DOHH2 (cell line): Measurements from ENCODE around the gene TRAP1.

Source experiments
- H3F3A ChIP-seq: fragments of 200-600 bp; sonication (generic), shearing (Covaris generic); 2 replicates; pipeline ENCODE4 v1.6.0; 2016; ENCODE audit warnings: antibody characterized with exemption, mild to moderate bottlenecking; ENCODE audit not compliant: control insufficient read depth, insufficient read depth
- H3K27ac ChIP-seq: fragments of 200-600 bp; sonication (generic); 2 replicates; pipeline ENCODE4 v1.5.1; 2014; ENCODE audit warnings: low read depth, mild to moderate bottlenecking, low read length, moderate library complexity
- H3K27me3 ChIP-seq: fragments of 200-600 bp; sonication (generic); 2 replicates; pipeline ENCODE4 v1.6.1; 2014; ENCODE audit warnings: mild to moderate bottlenecking, low read length, mixed read lengths; ENCODE audit not compliant: control insufficient read depth
- H3K36me3 ChIP-seq: fragments of 200-600 bp; sonication (generic); 2 replicates; pipeline ENCODE4 v1.6.1; 2014; ENCODE audit warnings: mild to moderate bottlenecking, low read length, moderate library complexity, mixed read lengths; ENCODE audit not compliant: control insufficient read depth
- H3K4me1 ChIP-seq: fragments of 200-600 bp; sonication (generic); 2 replicates; pipeline ENCODE4 v1.6.1; 2014; ENCODE audit warnings: mild to moderate bottlenecking, low read length, mixed read lengths; ENCODE audit not compliant: control insufficient read depth
- H3K4me2 ChIP-seq: fragments of 200-600 bp; sonication (generic); 2 replicates; pipeline ENCODE4 v1.6.0; 2014; ENCODE audit warnings: mild to moderate bottlenecking, low read length, moderate library complexity
- H3K4me3 ChIP-seq: fragments of 200-600 bp; sonication (generic); 2 replicates; pipeline ENCODE4 v1.5.1; 2014; ENCODE audit warnings: mild to moderate bottlenecking, low read length, mixed read lengths
- H3K79me2 ChIP-seq: fragments of 200-600 bp; sonication (generic); 2 replicates; pipeline ENCODE4 v1.6.1; 2014; ENCODE audit warnings: mild to moderate bottlenecking, low read length, mixed read lengths; ENCODE audit not compliant: control insufficient read depth
- H3K9me2 ChIP-seq: fragments of 200-600 bp; sonication (generic); replicated peaks from 2 replicates; pipeline ENCODE4 v1.6.1; 2014; ENCODE audit warnings: mild to moderate bottlenecking, low read length, mixed read lengths; ENCODE audit not compliant: control insufficient read depth
- H3K9me3 ChIP-seq: fragments of 200-600 bp; sonication (generic); 2 replicates; pipeline ENCODE4 v1.6.1; 2014; ENCODE audit warnings: antibody characterized with exemption, low read length, mixed read lengths; ENCODE audit not compliant: control insufficient read depth, insufficient read depth
- H4K20me1 ChIP-seq: fragments of 200-600 bp; sonication (generic); 2 replicates; pipeline ENCODE4 v1.6.0; 2014; ENCODE audit warnings: low read depth, mild to moderate bottlenecking, antibody characterized with exemption, low read length, moderate library complexity; ENCODE audit not compliant: control insufficient read depth, insufficient read depth
- EZH2phosphoT487 ChIP-seq: fragments of 200-600 bp; sonication (generic); IDR thresholded peaks from 2 replicates; pipeline ENCODE4 v1.6.1; 2017; ENCODE audit warnings: borderline replicate concordance, mild to moderate bottlenecking, antibody characterized with exemption, low read length, moderate library complexity, mixed read lengths
- TF ChIP-seq, protein P1 (sequence below): fragments of 200-600 bp; sonication (generic); IDR thresholded peaks from one replicate; pipeline ENCODE4 v1.5.1; 2014; ENCODE audit warnings: antibody characterized with exemption, mild to moderate bottlenecking, low read depth, low read length; ENCODE audit not compliant: poor library complexity, severe bottlenecking

Gene TRAP1

DNA sequence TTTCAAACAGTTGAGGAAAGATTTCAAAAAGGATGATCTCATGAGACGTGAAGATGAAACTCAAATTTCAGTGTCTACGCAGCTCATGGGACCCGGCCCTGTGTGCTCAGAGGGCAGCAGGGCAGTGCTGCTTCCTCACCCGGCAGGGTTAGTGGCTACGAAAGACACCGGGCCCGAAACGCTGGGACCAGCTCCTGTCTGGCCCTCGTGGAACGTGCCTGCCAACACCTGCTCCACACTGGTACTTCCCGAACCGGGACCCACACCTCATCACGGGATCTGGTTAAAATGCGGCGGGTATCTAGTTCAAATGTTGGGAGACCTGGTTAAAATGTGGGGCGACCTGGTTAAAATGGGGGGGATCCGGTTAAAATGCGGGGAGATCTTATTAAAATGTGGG lies 44.1 kb downstream of the TRAP1 start:
- TF ChIP-seq EZH2phosphoT487, result no peak
- TF ChIP-seq, protein P1, sequence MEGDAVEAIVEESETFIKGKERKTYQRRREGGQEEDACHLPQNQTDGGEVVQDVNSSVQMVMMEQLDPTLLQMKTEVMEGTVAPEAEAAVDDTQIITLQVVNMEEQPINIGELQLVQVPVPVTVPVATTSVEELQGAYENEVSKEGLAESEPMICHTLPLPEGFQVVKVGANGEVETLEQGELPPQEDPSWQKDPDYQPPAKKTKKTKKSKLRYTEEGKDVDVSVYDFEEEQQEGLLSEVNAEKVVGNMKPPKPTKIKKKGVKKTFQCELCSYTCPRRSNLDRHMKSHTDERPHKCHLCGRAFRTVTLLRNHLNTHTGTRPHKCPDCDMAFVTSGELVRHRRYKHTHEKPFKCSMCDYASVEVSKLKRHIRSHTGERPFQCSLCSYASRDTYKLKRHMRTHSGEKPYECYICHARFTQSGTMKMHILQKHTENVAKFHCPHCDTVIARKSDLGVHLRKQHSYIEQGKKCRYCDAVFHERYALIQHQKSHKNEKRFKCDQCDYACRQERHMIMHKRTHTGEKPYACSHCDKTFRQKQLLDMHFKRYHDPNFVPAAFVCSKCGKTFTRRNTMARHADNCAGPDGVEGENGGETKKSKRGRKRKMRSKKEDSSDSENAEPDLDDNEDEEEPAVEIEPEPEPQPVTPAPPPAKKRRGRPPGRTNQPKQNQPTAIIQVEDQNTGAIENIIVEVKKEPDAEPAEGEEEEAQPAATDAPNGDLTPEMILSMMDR, result no peak
- H3K27ac ChIP-seq, result no peak overlapping the region
- H3K36me3 ChIP-seq, result peaks cover 88% of the 10 kb centered on the region
- no peaks in the 10 kb centered on the region for H3K9me3 ChIP-seq
- H3K79me2 ChIP-seq, result no peaks in the 10 kb centered on the region
- no peaks in the 10 kb centered on the region for H3K4me1 ChIP-seq
- H3K4me2 ChIP-seq, result no peak overlapping the region
- no peaks in the 10 kb centered on the region for H4K20me1 ChIP-seq
- H3K27me3 ChIP-seq, result no peaks in the 10 kb centered on the region
- no peaks in the 10 kb centered on the region for H3K9me2 ChIP-seq
- no peak overlapping the region for H3K4me3 ChIP-seq
- no peaks in the 10 kb centered on the region for H3F3A ChIP-seq

DNA sequence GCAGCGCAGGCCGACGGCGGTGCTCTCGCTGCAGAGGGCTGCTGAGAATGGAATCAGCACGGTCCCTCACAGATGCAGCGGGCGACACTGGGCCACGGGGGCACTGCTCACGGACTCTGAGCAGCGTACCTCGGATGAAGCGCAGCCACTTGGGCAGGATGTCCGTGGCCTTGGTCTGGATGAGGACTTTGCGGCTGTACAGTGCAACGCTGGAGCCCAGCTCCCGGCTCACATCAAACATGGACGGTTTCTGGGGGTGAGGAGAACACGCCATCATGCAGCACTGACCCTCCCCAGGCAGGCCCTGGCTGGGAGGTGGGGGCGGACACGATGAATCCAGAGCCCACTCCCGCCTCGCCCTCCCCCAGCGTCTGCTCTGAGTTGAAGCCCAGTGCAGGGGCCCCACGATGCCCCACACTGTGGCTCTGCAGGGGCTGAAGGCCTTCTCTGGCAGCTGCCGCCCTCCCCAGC lies 44.7 kb downstream of the TRAP1 start:
- H4K20me1 ChIP-seq, result no peaks in the 10 kb centered on the region
- no peak overlapping the region for H3K27ac ChIP-seq
- no peaks in the 10 kb centered on the region for H3K9me3 ChIP-seq
- H3F3A ChIP-seq, result no peaks in the 10 kb centered on the region
- TF ChIP-seq EZH2phosphoT487, result no peak
- TF ChIP-seq, protein P1, result no peak
- no peaks in the 10 kb centered on the region for H3K79me2 ChIP-seq
- no peaks in the 10 kb centered on the region for H3K9me2 ChIP-seq
- no peak overlapping the region for H3K4me2 ChIP-seq
- no peaks in the 10 kb centered on the region for H3K27me3 ChIP-seq
- peaks cover 82% of the 10 kb centered on the region for H3K36me3 ChIP-seq
- H3K4me3 ChIP-seq, result no peak overlapping the region
- H3K4me1 ChIP-seq, result no peaks in the 10 kb centered on the region

DNA sequence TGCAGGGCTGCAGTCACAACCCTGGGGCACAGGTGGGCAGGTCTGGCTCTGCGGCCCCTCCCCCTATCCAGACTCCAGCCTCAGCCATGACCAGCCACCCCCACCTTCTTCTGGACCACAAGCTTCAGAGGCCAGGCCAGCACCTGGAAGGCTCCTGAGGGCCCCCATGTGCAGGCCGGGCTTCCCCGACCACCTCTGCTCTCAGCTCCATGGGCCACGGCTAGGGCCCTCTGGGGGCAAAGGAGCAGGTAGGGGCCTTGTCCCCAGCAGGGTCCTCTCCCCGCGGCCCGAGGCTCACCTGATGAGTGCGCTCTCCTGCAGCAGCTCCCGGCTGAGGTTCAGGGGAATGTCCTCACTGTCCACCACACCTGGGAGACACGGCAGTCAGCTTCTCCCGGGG lies 45.9 kb downstream of the TRAP1 start:
- no peaks in the 10 kb centered on the region for H3K79me2 ChIP-seq
- H3K4me1 ChIP-seq, result no peaks in the 10 kb centered on the region
- no peak overlapping the region for H3K4me3 ChIP-seq
- H4K20me1 ChIP-seq, result no peaks in the 10 kb centered on the region
- H3K4me2 ChIP-seq, result no peak overlapping the region
- no peak overlapping the region for H3K27ac ChIP-seq
- H3K9me2 ChIP-seq, result no peaks in the 10 kb centered on the region
- no peak for TF ChIP-seq EZH2phosphoT487
- TF ChIP-seq, protein P1, result no peak
- no peaks in the 10 kb centered on the region for H3K27me3 ChIP-seq
- no peaks in the 10 kb centered on the region for H3K9me3 ChIP-seq
- H3F3A ChIP-seq, result peaks cover 5% of the 10 kb centered on the region
- peaks cover 80% of the 10 kb centered on the region for H3K36me3 ChIP-seq

DNA sequence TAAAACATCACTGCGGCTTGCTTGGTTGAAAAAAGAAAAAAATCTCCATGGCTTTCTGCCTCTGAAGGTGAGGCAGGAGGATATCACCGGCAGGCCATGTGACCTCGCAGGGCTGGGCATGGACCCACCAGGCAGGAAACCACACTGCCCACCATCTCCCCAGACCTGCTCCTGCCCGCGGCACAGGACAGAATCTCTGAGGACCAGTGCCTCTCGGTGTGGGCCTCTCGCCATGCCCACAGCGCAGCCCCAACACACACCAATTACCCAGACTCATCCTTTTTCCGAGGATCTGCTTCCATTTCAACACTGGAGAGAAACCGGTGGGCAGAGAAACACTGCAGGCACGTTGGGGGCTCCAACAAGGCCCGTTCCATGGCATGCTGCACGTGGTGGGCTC lies 46.6 kb downstream of the TRAP1 start:
- Histone ChIP-seq H3K27ac (no peak overlapping the region), H3K4me3 (no peak overlapping the region), H3K9me2 (no peaks in the 10 kb centered on the region), H3F3A (peaks cover 12% of the 10 kb centered on the region), H4K20me1 (no peaks in the 10 kb centered on the region; the same call in 1 of the 2 replicates), H3K36me3 (peaks cover 80% of the 10 kb centered on the region), H3K4me1 (no peaks in the 10 kb centered on the region), H3K79me2 (no peaks in the 10 kb centered on the region), H3K9me3 (no peaks in the 10 kb centered on the region), H3K27me3 (no peaks in the 10 kb centered on the region), H3K4me2 (no peak overlapping the region)
- TF ChIP-seq, protein P1, result no peak
- no peak for TF ChIP-seq EZH2phosphoT487
